ENCODE measurements around the gene TYW1. TPM values are rescaled to one million over a fixed set of nuclear protein-coding genes. Genes with fewer than 3 reads are reported as not detected.
"Not testable (repeated sequence)": the region's sequence is repeated elsewhere in the genome, so short reads cannot be mapped to it uniquely, and the experiment has no call there.

The TYW1 gene
- total and polyA plus RNA-seq, 4 donors, result 3.9 to 15.9 (median 10.0) TPM

DNA sequence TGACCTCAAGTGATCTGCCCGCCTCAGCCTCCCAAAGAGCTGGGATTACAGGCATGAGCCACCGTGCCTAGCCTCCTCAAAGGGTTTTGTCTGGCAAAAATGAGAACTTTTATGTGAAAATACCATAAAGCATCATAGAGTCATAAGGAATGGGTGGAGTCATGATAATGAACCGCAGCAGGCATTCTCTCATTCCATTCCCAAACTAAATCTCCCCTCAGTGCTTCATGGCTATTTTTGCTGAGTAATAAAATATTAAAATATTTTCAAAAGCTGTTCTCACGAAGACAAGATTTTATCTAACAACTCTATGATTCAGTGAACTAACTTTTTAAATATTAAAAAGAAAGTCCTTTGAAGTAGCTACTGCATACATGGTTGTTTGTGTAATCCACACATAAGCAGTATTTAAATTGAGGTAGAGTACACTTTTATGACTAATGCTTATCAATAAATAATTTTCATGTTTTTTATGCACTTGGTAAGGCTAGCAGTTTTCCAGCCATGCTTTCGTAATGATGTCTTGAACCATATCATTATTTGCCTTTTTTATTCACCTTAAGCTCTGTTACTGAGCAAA, 195.6 kb downstream of the TYW1 start:
- H3K36me3 ChIP-seq (ENCODE audit: control insufficient read depth in 1 of 2, insufficient read depth in 2 of 2, low read length in 1 of 2); H3K4me1 ChIP-seq (ENCODE audit: control insufficient read depth in 1 of 2, insufficient read depth in 2 of 2, low read length in 2 of 2); intact Hi-C loops (cut with DNase I); H3K9me3 ChIP-seq (ENCODE audit: control insufficient read depth, low read length); H3K27ac ChIP-seq (ENCODE audit: low read depth in 1 of 2, low read length in 2 of 2); H3K27me3 ChIP-seq (ENCODE audit: control insufficient read depth in 1 of 2, insufficient read depth in 2 of 2, low read length in 1 of 2); ATAC-seq (ENCODE audit: low FRiP score); H3K4me3 ChIP-seq (ENCODE audit: low read length in 2 of 2); DNase-seq: not testable (repeated sequence)
- 73 to 84% methylated on average over 4 to 5 of the region's 5 CpGs for WGBS, 2 donors

DNA sequence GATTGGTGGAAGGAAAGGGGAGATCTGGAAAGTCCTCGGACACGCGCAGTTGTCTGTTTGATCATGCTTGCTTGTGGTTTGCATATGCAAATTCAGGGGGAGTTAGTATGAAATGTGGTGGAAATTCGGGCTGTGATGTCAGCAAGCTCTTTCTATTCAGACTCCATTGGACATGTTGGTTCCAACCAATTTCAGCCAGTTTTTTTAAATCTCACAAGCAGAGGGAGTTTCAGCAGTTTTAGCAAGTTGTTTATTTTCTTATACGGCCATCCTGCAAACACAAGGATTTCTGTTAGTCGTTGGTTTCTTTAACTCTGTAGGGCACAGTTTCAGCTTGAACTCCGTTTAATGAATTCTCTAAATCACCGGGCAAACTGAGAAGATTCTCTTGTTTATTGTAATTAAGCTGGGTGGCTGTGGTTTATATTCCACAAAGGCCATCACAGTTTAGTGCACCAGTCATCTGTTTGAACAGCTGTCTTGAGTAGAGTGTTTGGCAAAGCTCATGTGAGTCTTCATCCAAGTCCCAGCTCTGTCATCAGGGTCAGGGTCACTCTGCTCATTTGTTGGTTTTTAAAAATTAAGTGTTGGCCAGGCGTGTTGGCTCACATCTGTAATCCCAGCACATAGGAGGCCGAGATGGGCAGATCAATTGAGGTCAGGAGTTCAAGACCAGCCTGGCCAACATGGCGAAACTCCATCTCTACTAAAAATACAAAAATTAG, 196.4 kb downstream of the TYW1 start:
- peak; percentile 75 for ATAC-seq (ENCODE audit: low FRiP score)
- H3K27ac ChIP-seq (ENCODE audit: low read depth in 1 of 2, low read length in 2 of 2); DNase-seq; H3K4me3 ChIP-seq (ENCODE audit: low read length in 2 of 2); H3K27me3 ChIP-seq (ENCODE audit: control insufficient read depth in 1 of 2, insufficient read depth in 2 of 2, low read length in 1 of 2); intact Hi-C loops (cut with DNase I); H3K4me1 ChIP-seq (ENCODE audit: control insufficient read depth in 1 of 2, insufficient read depth in 2 of 2, low read length in 2 of 2); H3K9me3 ChIP-seq (ENCODE audit: control insufficient read depth, low read length); H3K36me3 ChIP-seq (ENCODE audit: control insufficient read depth in 1 of 2, insufficient read depth in 2 of 2, low read length in 1 of 2): not testable (repeated sequence)
- 52 to 62% methylated on average over 11 of the region's 11 CpGs for WGBS, 2 donors

DNA sequence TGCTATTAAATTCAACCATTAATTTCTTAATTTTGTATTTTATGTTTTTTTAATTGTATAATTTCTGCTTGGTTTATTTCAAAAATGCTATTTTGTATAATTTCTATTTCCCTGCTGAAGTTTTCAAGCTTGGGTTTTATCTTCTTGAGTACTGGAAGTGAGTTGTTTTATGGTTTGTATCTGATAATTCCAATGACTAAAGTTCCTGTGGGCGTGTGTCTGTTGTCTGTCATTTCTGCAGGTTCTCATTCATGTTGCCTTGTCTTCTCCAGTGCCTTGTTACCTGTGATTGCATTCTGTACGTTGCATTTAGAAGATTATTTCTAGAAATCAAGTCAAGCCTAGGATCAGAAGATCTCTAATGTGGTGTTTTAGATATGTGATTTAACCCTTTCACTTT, 199.5 kb downstream of the TYW1 start:
- ATAC-seq (ENCODE audit: low FRiP score); intact Hi-C loops (cut with DNase I); H3K27me3 ChIP-seq (ENCODE audit: control insufficient read depth in 1 of 2, insufficient read depth in 2 of 2, low read length in 1 of 2); H3K9me3 ChIP-seq (ENCODE audit: control insufficient read depth, low read length); H3K4me1 ChIP-seq (ENCODE audit: control insufficient read depth in 1 of 2, insufficient read depth in 2 of 2, low read length in 2 of 2); H3K27ac ChIP-seq (ENCODE audit: low read depth in 1 of 2, low read length in 2 of 2); H3K4me3 ChIP-seq (ENCODE audit: low read length in 2 of 2); H3K36me3 ChIP-seq (ENCODE audit: control insufficient read depth in 1 of 2, insufficient read depth in 2 of 2, low read length in 1 of 2); DNase-seq: not testable (repeated sequence)
- WGBS, 2 donors, result 89 to 94% methylated on average over 2 of the region's 2 CpGs

- H3K27me3 ChIP-seq (ENCODE audit: control insufficient read depth in 1 of 2, insufficient read depth in 2 of 2, low read length in 1 of 2); H3K36me3 ChIP-seq (ENCODE audit: control insufficient read depth in 1 of 2, insufficient read depth in 2 of 2, low read length in 1 of 2); H3K9me3 ChIP-seq (ENCODE audit: control insufficient read depth, low read length); H3K4me3 ChIP-seq (ENCODE audit: low read length in 2 of 2); H3K27ac ChIP-seq (ENCODE audit: low read depth in 1 of 2, low read length in 2 of 2); ATAC-seq (ENCODE audit: low FRiP score); DNase-seq; intact Hi-C loops (cut with DNase I); H3K4me1 ChIP-seq (ENCODE audit: control insufficient read depth in 1 of 2, insufficient read depth in 2 of 2, low read length in 2 of 2): not testable (repeated sequence)
- WGBS, 2 donors, result 96 to 98% methylated on average over 8 of the region's 9 CpGs
Observed at GRCh38 chr7:67198865-67199526, 202.4 kb downstream of the TYW1 start.

DNA sequence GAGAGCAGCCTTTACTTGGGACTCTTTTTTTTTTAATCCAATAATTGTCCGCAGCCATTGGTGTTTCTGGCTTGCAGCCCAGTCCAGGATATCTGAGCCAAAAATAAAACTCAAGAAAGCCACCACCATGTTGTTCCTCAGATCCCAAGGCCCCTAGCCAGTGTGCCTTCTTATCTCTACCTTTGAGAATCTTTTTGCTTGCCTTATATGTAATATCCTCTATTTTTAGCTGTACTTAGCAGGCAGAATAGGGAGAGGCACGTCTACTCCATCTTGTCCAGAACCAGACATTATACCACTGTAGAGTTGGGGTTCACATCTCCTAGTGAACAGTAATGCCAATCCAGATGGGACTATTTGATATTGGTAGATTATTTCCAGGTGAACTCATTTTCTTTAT, 209.1 kb downstream of the TYW1 start:
- ATAC-seq (ENCODE audit: low FRiP score); DNase-seq; H3K36me3 ChIP-seq (ENCODE audit: control insufficient read depth in 1 of 2, insufficient read depth in 2 of 2, low read length in 1 of 2); H3K27ac ChIP-seq (ENCODE audit: low read depth in 1 of 2, low read length in 2 of 2); H3K9me3 ChIP-seq (ENCODE audit: control insufficient read depth, low read length); H3K4me1 ChIP-seq (ENCODE audit: control insufficient read depth in 1 of 2, insufficient read depth in 2 of 2, low read length in 2 of 2); H3K27me3 ChIP-seq (ENCODE audit: control insufficient read depth in 1 of 2, insufficient read depth in 2 of 2, low read length in 1 of 2); intact Hi-C loops (cut with DNase I); H3K4me3 ChIP-seq (ENCODE audit: low read length in 2 of 2): not testable (repeated sequence)
- WGBS, 2 donors, result 21 to 26% methylated on average over 2 of the region's 2 CpGs

DNA sequence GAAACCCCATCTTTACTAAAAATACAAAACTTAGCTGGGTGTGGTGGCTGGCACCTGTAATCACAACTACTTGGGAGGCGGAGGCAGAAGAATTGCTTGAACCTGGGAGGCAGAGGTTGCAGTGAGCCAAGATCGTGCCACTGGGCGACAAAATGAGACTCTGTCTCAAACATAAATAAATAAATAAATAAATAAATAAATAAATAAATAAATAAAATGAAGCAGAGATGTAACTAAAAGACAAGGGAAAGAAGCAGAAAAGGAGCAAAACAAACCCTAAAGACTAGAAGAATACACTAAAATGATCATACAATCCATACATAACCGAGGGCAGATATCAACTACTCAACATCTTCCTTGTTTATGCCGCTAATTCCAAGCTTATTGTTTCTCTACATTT, 209.8 kb downstream of the TYW1 start:
- DNase-seq, result no peak
- Histone ChIP-seq H3K9me3 (ENCODE audit: control insufficient read depth, low read length) (no peaks in the 10 kb centered on the region), H3K27me3 (ENCODE audit: control insufficient read depth in 1 of 2, insufficient read depth in 2 of 2, low read length in 1 of 2) (no peaks in the 10 kb centered on the region), H3K36me3 (ENCODE audit: control insufficient read depth in 1 of 2, insufficient read depth in 2 of 2, low read length in 1 of 2) (no peaks in the 10 kb centered on the region), H3K27ac (ENCODE audit: low read depth in 1 of 2, low read length in 2 of 2) (no peak overlapping the region), H3K4me1 (ENCODE audit: control insufficient read depth in 1 of 2, insufficient read depth in 2 of 2, low read length in 2 of 2) (no peaks in the 10 kb centered on the region), H3K4me3 (ENCODE audit: low read length in 2 of 2) (no peak overlapping the region)
- WGBS, 2 donors, result 86 to 99% methylated on average over 5 of the region's 5 CpGs
- intact Hi-C loops (cut with DNase I), result no loop called here
- ATAC-seq (ENCODE audit: low FRiP score), result no peak

DNA sequence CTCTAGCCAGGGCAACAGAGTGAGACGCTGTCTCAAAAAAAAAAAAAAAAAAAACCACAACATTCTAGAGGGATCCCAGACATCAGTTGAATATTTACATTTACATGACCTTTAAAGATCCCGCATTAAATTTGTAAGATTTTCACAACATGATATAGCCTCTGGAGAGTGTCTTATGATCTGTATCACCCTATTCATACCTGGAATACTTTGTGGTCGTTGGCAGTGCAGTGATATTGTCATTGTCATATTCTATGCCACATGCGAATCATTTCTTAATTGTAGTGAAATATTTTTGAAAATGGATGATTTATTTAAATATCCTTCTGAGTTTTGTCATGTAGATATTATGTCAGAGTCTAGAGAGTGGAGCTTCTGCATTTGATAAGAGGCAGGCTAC, 212.0 kb downstream of the TYW1 start:
- H3K4me3 ChIP-seq (ENCODE audit: low read length in 2 of 2); H3K27ac ChIP-seq (ENCODE audit: low read depth in 1 of 2, low read length in 2 of 2); H3K27me3 ChIP-seq (ENCODE audit: control insufficient read depth in 1 of 2, insufficient read depth in 2 of 2, low read length in 1 of 2); H3K36me3 ChIP-seq (ENCODE audit: control insufficient read depth in 1 of 2, insufficient read depth in 2 of 2, low read length in 1 of 2); H3K9me3 ChIP-seq (ENCODE audit: control insufficient read depth, low read length); intact Hi-C loops (cut with DNase I); ATAC-seq (ENCODE audit: low FRiP score); DNase-seq; H3K4me1 ChIP-seq (ENCODE audit: control insufficient read depth in 1 of 2, insufficient read depth in 2 of 2, low read length in 2 of 2): not testable (repeated sequence)
- WGBS, 2 donors, result 83 to 88% methylated on average over 4 of the region's 4 CpGs

DNA sequence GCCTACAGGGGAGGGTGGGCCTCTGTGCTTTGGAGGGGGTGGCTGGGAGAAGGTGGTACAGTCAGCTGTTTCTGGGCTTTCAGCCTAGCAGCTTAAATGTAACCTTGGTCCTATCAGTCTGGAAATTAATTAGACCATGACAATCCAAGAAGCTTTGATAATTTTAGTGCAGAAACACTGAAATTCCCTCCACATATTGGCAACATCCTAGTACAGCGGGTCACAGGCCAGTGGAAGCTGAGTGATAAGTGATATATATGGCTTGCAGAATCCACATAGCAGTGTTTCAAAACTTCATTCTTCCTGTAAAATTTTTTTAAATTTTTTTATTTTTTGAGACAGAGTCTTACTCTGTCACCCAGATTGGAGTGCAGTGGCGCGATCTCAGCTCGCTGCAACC, 212.6 kb downstream of the TYW1 start:
- intact Hi-C loops (cut with DNase I), result no loop called here
- WGBS, 2 donors, result 93 to 96% methylated on average over 4 of the region's 4 CpGs
- ATAC-seq (ENCODE audit: low FRiP score) (no peak), DNase-seq (no peak)
- no peaks in the 10 kb centered on the region for H3K27me3 ChIP-seq (ENCODE audit: control insufficient read depth in 1 of 2, insufficient read depth in 2 of 2, low read length in 1 of 2)
- no peaks in the 10 kb centered on the region for H3K36me3 ChIP-seq (ENCODE audit: control insufficient read depth in 1 of 2, insufficient read depth in 2 of 2, low read length in 1 of 2)
- H3K9me3 ChIP-seq (ENCODE audit: control insufficient read depth, low read length), result no peaks in the 10 kb centered on the region
- H3K4me3 ChIP-seq (ENCODE audit: low read length in 2 of 2), result no peak overlapping the region
- H3K27ac ChIP-seq (ENCODE audit: low read depth in 1 of 2, low read length in 2 of 2), result no peak overlapping the region
- no peaks in the 10 kb centered on the region for H3K4me1 ChIP-seq (ENCODE audit: control insufficient read depth in 1 of 2, insufficient read depth in 2 of 2, low read length in 2 of 2)

DNA sequence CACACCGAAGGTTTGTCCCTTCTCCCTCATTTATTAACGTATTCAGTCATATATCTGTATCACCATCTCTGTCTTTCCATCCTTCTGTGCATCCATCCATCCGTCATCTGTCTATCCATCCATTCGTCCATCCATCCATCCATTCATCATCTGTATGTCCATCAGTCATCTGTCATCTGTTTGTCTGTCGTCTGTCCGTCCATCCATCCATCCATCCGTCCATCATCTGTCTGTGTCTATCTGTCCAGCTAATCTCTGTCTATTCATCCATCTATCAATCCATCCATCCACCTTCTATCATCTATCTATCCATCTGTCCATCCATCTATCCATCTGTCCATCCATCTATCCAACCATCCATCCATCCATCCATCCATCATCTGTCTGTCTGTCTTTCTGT, 213.9 kb downstream of the TYW1 start:
- H3K27ac ChIP-seq (ENCODE audit: low read depth in 1 of 2, low read length in 2 of 2), result no peak overlapping the region
- DNase-seq (no peak), ATAC-seq (ENCODE audit: low FRiP score) (no peak)
- 94% methylated on average over 7 of the region's 7 CpGs for WGBS, 2 donors
- no peaks in the 10 kb centered on the region for H3K4me1 ChIP-seq (ENCODE audit: control insufficient read depth in 1 of 2, insufficient read depth in 2 of 2, low read length in 2 of 2)
- no peaks in the 10 kb centered on the region for H3K27me3 ChIP-seq (ENCODE audit: control insufficient read depth in 1 of 2, insufficient read depth in 2 of 2, low read length in 1 of 2)
- H3K36me3 ChIP-seq (ENCODE audit: control insufficient read depth in 1 of 2, insufficient read depth in 2 of 2, low read length in 1 of 2), result no peaks in the 10 kb centered on the region
- H3K4me3 ChIP-seq (ENCODE audit: low read length in 2 of 2), result no peak overlapping the region
- no peaks in the 10 kb centered on the region for H3K9me3 ChIP-seq (ENCODE audit: control insufficient read depth, low read length)
- intact Hi-C loops (cut with DNase I), result no loop called here
